Fibroblast of lung (primary cell): ENCODE results near the gene GAB2.

Source experiments
- EZH2 ChIP-seq: IDR thresholded peaks from 2 replicates; pipeline ENCODE4 v1.5.1; 2012; ENCODE audit warnings: low read length, control low read depth, mild to moderate bottlenecking; ENCODE audit errors: missing control alignments
- TF ChIP-seq, protein P1 (sequence below), 2 donors: IDR thresholded peaks in 1 of 2; conservative IDR thresholded peaks in 1 of 2; 1 replicate in 1 of 2; 2 replicates in 1 of 2; pipeline ENCODE4 v1.5.1; 2011 to 2012; ENCODE audit warnings: low read length in 2 of 2, control low read depth in 1 of 2, inconsistent platforms in 1 of 2, low read depth in 1 of 2, mild to moderate bottlenecking in 1 of 2

DNA sequence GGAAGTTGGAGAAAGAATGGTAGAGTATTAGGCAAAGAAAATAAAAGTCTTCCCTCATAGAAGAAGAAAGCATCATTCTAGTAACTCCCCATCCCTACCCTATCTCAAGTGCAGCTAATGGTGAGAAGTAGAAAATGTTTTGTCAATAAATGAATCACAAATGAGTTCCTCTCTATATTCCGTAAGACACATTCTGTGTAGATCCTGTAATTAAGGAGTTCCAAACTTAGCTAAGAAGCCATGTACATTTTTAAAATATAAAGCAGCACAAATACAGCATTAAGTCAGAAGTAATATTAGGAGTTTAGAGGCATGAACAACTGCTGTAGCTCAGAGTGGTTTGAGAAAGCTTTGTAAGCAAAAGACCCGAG is 80.1 kb downstream of the GAB2 start:
- TF ChIP-seq, protein P1, sequence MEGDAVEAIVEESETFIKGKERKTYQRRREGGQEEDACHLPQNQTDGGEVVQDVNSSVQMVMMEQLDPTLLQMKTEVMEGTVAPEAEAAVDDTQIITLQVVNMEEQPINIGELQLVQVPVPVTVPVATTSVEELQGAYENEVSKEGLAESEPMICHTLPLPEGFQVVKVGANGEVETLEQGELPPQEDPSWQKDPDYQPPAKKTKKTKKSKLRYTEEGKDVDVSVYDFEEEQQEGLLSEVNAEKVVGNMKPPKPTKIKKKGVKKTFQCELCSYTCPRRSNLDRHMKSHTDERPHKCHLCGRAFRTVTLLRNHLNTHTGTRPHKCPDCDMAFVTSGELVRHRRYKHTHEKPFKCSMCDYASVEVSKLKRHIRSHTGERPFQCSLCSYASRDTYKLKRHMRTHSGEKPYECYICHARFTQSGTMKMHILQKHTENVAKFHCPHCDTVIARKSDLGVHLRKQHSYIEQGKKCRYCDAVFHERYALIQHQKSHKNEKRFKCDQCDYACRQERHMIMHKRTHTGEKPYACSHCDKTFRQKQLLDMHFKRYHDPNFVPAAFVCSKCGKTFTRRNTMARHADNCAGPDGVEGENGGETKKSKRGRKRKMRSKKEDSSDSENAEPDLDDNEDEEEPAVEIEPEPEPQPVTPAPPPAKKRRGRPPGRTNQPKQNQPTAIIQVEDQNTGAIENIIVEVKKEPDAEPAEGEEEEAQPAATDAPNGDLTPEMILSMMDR (conservative IDR thresholded peaks at IDR 0.05 in 1 of 2, IDR thresholded peaks at IDR 0.05 in 1 of 2; ENCODE audit: low read depth in 1 of 2, low read length in 2 of 2) = no peak
- no peak for TF ChIP-seq EZH2
